A673 (cell line): Measurements from ENCODE around the gene MRPL44.
A peak's percentile ranks its signal among the peaks of the same experiment; 100 is the strongest.

Source experiments
- CTCF ChIP-seq: fragments of 300-800, 200-600 bp; sonication (generic); conservative IDR thresholded peaks from 2 replicates; pipeline ENCODE4 v1.5.1; 2017; ENCODE audit warnings: low read depth, mild to moderate bottlenecking, antibody characterized with exemption, low read length, moderate library complexity, mixed read lengths
- EZH2 ChIP-seq: fragments of 200-600 bp; sonication (generic); IDR thresholded peaks from 2 replicates; pipeline ENCODE4 v1.6.1; 2017; ENCODE audit warnings: borderline replicate concordance, low read depth, mild to moderate bottlenecking, mixed read lengths, antibody characterized with exemption, low read length; ENCODE audit not compliant: poor library complexity, severe bottlenecking

DNA sequence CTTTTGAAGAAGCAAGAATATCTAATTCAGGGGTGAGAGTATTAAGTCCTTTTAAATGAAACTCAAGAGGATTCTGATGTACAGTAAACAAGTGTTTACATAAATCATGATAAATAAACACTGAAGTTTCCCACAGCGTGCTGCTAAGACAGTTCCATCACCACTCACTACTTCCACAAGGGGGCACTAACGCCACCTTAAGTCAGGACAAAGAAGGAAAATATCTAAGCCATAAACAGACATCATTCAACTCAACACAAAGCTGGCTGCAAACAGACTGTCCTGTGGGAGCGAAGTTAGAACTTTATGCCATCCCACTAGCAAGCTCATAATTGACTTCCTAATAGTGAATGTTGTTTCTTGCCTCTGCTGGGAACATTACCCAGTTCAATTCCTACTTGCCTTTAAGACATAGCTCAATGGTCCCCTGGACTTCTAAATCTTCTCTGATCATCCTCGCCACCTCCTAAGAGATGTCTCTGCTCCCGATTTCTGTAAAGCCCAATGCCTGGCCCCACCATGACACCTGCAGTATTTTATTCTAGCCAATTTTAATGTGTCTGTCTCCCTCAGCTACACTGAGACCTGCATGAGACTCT lies 36.5 kb downstream of the MRPL44 start:
- TF ChIP-seq EZH2 (no peak), CTCF (peak; percentile 91)
